GM19023 (cell line): ENCODE measurements around the gene PKIG.
"Not testable (repeated sequence)": the region's sequence is repeated elsewhere in the genome, so short reads cannot be mapped to it uniquely, and the experiment has no call there.

Source experiments
- ATAC-seq: cut with Tn5 transposase; IDR thresholded peaks from one replicate; pipeline ENCODE4 v1.9.1; 2021; ENCODE audit warnings: mild to moderate bottlenecking, moderate library complexity; ENCODE audit not compliant: unreplicated experiment

The PKIG gene

DNA sequence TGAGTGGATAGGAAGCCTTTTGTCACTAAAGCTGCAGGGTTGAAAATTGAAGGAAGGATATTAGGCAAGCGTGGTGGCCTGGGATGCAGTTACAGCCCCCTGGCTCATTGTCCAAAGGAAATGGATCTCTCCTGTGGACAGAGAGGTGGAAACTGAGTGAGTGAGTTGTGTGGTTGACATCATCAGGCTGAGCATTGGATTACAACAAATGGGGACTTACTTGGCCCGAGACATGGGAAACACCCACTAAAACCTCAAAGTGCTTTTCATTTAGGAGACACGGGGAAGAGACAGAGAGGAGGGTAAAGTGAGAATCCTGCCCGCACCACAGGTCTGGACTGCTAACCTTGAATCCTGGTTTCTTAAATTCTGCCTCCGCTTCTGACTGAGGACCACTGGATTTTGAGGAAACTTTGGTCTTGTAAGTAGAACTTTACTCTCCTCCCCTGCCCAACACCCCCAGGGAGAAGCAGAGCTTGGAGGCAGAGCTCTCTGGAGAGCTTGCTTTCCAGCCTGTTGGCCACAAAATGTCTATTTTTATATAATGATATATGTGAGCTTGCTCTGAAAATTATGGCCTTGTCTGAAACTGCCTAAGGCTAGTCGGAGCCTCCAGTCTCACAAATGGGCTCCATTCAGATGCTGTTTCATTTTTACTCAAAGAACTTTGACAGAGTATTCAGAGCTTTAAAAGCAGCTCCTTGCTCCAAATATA is at the start of gene PKIG:
Gene PKIG (plus strand): TSS at position 269 of the 715 bp plus-strand sequence. CDS start 31,978 bp downstream, outside the sequence.
- ATAC-seq, result no peak

DNA sequence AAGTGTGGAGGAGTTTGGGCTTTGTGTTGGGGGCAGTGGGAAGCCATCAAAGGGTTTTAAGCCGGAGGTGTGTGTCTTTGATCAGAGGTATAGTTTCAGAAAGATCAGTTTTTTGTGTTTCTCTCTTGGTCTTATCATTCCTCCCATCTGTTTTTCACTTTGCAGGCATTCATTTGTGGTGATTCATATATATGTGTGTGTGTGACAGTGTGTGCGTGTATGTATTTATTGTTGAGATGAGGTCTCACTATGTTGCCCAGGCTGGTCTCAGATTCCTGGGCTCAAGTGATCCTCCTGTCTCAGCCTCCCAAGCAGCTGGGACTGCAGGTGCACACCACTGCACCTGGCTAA is 49.4 kb upstream of the PKIG start:
- ATAC-seq, result no peak

DNA sequence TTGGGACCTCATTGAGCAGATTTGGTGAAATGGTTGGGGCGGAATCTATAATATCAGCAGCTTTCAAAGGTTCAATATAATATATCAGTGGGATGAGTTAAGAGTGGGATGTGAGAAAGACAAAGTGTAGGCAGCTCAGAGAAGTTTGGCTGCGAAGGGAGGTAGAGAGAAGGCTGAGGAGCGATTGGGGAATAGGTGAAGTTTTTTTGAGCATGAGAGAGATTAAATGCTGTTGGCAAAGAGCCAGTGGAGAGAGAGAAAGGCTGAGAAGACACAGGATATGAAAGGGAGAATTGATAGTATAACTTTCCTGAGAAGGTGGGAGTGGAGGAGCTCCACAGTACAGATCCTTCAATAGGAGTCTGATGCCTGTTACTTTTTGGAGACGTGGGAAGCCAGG is 48.5 kb upstream of the PKIG start:
- no peak for ATAC-seq

DNA sequence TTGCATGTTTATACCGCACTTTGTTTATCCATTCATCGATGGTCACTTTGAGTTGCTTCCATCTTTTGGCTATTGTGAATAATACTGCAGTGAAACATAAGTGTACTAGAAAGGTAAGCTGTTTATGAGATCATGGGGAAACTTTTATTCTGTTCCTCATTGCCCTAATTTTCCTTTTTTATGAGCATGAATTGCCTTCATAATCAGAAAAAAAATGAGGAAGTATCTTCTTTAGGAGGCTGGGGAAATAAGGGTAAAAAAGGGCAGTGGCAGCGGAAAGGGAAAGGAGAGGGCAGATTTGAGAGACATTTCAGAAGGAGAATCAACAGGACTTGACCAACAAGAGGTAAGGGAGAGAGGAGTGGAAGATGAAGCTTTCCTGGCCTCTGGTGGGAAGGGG is 46.2 kb upstream of the PKIG start:
- ATAC-seq, result no peak

DNA sequence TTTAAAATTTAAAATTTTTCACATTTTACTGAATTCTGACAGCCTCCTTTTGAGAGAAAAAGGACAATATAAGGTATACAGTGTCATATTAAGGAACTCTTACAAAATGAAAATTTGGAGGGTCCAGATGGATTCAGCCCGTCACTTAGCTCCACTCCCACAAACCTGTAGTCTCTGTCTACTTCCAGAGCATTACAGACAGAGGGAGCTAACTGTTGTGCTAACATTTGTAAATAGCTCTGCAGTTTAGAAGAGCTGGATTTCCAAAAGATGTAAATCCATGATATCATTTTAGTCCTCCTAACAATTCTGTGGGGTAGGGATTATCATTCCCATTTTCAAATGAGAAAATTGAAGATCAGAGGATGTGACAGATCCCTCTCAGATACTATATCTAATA is 44.4 kb upstream of the PKIG start:
- no peak for ATAC-seq

DNA sequence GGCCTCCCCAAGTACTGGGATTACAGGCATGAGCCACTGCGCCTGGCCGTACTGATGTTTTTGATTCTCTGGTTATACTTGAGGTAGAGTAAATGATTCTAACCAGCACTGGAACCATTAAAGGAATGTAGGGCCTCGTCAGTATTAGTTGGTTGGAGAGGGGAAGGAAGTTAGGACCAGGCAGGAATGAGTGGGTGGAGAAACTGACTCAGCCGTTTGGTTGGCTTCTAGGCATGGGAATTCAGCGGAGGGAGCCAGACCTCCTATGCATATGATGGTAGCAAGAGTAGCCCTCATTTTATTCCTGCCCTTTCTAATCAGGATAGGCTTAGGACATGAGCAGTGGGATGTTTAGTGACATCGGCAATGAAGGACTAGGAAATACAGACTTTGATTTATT is 41.5 kb upstream of the PKIG start:
- no peak for ATAC-seq

DNA sequence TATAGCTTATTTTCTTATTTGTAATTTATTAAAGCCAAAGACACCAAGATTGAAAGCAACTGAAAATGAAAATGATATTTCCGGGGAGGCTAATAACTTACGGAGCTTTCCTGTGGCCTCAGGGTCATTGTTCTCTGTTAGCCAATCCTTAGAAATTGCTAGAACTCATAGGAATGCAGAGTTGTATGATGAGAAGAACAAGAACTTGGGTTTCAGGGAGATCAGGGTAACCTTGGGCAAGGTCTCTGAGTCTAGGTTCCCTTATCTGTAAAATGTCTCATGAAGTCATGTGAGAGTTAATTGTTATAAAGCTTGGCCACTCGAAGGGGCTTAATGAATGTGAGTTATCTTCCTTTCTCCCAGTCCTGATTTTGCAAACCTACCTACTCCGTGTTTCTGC is 40.4 kb upstream of the PKIG start:
- ATAC-seq, result no peak

DNA sequence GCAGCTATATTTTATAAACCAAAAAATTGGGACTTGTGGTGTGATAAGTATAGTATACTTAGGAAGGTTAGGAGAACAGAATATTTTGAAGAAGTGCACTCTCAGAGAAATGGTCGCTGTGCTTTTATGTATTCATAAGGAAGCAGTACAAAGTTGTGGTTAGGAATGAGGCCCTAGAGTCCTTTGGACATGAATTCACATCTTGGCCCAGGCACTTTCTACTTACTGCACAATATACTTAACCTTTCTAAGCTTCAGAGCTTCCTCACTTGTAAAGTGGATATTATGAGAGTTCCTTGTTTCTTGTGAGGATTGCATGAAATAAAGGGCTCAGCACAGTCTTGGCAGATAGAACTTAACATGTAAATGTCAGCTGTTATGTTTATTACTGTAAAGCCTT is 39.5 kb upstream of the PKIG start:
- ATAC-seq, result no peak

DNA sequence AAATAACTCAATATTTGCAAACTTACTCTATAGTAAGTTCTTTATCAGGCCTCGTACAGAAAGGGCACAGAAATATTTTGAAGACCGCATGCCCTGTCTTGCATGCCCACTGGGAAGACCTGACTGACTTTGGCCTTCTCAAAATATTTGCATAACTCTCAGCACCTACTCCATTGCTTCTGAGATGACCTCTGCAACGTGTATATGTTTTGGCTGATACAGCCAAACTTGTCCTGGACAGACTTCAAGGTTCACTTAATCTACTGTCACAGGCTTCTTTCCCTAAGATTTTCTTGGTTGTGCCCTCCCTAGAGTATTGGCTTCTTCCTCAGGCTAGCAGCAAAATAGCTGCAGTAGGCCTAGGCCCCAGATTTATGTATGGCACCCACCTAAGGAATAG is 39.0 kb upstream of the PKIG start:
- no peak for ATAC-seq

DNA sequence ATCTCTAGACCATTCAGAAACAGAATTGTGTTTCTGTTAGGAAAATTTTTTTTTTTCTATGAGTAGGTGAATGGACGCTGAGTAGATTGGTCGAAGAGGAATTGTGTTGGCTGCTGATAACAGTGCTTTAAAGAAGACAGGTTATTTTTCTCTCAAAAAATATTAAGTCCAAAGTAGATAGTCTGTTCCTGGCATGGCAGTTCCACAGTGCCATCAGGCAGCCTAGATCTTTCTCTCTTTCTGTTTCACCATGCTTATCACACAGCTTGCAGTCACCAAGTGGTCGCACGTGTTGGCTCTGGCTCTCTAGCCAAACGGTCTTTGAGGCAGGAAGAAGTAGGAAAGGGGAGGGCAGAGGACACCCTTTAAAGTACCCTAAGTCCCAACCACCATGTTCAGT is 38.1 kb upstream of the PKIG start:
- ATAC-seq, result no peak

DNA sequence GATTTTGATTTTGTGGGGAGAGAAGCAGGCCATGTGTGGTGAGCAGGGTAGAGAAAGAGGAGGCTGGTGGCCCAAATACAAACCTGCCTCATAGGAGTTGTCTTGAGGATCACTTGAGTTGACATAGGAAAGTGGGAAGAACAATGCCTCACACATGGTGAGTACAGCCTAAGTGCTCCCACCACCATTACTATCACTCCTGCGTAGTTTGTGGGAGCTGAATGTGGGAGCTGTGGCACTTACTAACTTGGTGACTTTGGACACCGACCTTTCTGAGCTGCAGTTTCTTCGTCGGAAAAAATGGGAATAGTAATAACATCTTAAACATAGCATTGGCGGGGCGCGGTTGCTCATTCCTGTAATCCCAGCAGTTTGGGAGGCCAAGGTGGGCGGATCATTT is 35.0 kb upstream of the PKIG start:
- no peak for ATAC-seq

DNA sequence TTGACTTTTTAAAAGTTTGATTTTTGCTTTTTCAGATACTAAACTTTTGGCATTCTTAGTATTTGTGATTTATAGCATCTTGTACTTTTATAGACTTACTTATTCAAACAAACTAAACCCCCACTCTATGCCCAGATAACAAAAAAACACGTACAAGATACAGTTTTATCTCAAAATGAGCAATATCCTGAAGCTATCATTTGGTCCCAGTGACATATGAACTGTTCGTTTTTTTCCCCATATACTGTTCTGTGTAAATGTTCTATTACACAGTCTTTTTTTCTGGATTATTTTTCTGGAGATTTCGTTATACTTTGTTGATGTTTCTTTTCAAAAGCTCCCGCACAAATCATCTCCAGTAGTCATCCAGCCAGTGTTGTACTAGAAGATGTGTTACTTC is 33.3 kb upstream of the PKIG start:
- no peak for ATAC-seq

DNA sequence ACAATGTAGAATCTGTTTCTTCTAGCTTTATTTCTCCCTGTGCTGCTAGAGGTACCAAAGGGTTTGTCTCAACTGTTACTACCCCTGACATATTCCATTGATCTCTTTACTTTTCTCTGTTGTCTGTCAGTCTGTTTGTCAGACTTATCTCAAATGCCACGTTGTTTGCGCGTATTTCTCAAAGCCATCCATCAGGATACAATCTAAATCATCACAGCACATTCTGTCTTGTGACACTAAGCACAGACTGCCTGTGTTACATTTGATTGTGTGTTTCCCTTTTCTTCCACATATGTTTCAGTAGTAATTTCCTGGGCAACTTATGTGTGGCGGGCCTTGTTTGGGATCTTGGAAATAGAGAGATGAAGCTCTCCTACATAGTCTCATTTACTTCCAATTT is 30.3 kb upstream of the PKIG start:
- no peak for ATAC-seq

DNA sequence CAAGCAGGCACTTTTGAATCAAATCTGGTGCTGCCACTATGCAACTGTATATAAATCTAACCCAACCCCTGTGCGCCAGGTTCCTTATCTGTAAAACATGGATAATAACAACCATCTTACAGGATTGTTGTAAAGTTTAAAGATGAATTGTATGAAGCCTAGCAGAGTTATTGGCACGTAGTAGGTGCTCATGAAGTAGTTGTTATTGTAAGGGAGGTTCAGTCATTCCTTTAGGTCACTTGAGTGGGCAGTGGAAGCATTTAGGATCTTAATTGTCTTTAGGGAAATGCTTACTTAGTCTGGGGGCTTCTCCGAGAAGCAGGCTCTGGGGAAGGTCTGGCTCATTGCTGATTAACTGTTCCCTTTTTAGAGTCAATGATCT is 29.8 kb upstream of the PKIG start:
- no peak for ATAC-seq

DNA sequence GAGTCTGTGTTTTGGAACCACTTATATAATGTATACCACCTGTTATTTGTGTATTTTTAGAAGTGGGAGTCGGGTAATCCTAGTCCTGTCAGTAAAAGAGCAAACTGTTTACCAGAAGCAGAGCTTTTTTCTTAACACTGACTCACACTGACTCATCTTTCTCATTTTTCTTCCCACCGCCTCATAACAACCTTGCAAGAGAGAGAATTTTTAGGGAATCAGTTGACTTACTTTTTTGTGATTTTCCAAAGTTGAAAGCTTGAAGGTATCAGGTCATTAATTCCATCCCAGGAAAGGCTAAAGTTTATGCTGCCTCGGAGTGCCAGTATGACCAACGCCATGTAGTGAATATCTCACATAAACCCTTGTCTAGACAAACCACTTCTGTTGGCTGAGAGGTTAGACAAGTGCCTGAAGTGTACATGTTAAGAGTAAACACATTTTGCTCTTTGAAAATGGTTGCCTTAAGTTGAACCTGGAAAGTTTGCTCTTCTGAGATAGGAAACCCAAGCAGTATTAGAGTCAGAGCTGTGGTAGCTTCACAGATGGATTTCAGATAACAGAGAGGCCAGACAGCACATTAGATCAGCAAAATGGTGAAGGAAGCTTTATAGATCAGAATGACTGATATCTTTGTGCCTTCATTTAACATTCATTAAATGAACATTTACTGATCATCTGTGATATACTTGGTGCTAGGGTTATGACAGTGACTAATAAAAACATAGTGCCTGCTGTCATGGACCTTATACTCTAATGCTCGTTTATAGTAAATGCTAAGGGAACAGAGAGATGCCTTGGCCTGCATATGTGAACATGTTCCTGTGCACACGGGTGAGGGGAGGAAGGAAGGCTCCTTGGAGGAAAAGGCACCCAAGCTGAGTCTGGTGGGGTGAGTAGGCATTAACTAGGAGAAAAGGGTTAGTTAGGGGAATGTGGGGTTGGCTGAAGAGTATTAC is 29.1 kb upstream of the PKIG start:
- ATAC-seq, result no peak

DNA sequence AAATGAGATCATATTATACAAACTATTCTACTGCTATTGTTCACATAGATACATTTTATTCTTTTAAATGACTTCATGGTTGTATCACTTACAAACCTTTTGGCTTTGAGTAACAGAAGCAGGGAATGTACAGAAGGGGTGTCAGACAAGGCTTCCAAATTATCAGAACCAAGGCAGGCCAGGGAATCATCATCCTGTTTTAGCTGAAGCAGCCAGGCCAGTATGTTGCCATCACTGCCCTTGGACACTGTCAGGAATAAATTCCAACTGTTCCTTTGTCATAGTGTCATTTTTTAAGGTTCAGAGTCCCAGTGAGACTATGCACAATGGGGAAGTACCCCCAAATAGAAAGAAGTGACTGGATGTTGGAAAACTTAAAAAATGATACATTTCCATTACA is 23.1 kb upstream of the PKIG start:
- ATAC-seq, result no peak

DNA sequence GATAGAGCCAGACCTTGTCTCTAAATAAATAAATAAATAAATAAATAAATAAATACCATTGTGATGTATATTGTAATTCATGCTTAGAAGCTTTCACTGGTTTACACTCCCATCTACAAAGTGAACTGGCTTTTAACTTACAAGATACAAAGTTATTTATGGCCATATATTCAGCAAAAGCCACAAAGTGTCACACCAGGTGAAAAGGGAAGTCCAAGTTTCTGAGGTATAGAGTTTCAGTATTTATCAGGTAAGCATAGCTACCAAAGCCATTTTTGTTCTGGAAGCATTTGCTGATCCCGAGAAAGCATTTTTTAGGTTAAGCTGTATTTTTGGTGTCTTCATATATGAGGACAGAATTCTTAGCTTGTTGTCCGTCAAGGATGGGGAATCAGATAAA is 22.1 kb upstream of the PKIG start:
- no peak for ATAC-seq

DNA sequence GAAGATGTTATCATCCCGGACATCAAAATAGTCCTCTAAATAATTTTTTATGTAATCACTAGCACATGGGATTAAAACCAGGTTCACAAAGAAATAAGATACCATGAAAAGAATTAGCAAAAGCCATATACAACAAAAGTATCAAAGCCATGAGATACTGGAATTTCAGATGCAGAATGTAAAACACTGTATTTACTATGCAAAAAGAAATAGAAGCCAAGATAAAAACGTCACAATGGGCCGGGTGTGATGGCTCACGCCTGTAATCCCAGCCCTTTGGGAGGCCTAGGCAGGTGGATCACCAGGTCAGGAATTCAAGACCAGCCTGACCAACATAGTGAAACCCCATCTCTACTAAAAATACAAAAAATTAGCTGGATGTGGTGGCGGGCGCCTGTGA is 21.6 kb upstream of the PKIG start:
- not testable (repeated sequence) for ATAC-seq

DNA sequence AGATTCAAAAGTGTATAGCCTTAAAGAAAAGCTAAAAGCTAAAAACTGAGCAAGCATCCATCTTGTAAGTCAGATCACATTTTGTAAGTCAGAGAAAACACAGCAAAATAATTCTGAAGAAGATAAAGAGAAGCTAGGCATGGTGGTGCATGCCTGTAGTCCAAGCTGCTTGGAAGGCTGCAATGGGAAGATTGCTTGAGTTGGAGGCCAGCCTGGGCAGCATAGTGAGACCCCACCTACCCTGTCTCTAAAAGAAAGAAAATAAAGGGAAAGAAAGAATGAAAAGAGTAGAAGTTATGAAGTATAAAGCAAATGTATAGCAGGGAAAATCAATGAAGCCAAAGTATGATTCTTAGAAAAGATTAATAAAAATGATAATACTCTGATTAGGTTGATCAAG is 20.5 kb upstream of the PKIG start:
- no peak for ATAC-seq

DNA sequence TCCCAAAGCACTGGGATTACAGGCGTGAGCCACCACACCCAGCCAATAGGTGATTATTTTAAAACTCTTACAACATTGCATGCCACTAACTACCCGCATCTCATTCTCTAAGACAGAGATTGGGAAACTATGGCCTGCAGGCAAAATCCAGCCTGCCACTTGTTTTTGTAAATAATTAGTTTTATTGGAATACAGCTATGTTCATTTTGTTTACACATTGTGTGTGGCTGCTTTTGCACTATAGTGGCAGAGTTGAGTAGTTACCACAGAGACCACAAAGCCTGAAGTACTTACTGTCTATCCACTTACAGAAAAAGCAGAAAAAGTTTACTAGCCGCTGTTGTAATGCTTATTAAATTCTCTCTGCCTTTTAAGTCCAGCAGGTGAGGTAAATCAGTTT is 16.4 kb upstream of the PKIG start:
- ATAC-seq, result no peak

DNA sequence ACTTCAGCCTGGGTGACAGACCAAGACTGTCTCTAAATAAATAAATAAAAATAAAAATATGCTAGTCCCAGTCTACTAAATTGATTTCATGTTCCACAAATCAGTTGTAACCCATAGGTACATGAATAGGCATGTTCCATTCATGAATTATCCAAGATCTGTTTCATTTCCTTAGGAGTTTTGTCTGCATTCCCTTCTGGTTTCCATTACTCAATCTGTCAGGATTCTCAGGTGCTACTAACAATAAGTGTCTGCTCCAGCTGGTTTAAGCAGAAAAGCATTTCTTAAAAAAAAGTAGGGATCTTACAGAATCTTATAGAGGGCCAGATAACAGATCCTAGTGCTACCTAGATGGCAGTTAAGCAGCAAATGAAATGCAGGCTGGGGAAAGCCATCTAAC is 15.6 kb upstream of the PKIG start:
- no peak for ATAC-seq

DNA sequence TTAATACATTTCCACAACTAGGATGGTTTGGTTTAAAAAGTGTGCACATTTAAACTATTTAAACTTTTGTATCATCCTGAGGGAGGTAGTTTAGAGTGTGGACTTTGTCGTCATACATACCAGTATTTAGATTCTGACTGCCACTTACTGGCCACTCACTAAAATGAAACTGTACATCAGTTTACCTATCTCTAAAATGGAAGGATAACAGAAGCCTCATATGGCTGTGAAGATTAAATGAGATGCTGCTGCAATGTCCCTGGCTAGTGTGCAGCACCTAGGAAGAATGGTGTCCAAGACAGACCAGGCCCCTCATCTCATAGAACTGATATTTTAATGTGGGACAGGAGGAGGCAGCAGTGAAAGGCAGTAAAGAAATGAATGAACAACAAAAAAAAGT is 12.0 kb upstream of the PKIG start:
- no peak for ATAC-seq
